ENCODE results near the gene PROCA1. TPM values are rescaled to one million over a fixed set of nuclear protein-coding genes. Genes with fewer than 3 reads are reported as not detected.

The PROCA1 gene
- total RNA-seq, 1 donor from 2014 or later, result 12.5 TPM

DNA sequence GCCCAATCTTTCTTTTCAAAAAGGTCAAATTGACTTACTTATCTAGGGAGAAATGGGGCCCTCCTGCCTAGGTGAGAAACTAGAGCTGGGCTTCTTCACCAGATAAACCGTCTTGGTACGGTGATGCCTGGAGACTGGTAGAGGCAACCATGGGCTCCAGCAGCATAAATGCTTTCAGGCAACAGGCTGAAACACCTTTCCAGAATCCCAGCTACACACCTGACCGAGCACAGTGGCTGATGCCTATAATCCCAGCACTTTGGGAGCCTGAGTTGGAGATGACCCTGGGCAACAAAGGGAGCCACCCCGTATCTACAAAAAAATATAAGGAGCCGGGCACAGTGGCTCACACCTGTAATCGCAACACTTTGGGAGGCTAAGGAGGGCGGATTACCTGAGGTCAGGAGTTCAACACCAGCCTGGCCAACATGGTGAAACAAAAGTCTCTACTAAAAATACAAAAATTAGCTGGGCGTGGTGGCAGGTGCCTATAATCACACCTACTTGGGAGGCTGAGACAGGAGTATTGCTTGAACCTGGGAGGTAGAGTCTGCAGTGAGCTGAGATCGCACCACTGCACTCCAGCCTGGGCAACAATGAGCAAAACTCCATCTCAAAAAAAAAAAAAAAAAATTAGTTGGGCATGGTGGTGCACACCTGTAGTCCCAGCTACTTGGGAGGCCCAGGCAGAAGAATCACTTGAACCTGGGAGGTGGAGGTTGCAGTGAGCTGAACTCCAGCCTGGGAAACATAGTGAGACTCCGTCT, 40.1 kb upstream of the PROCA1 start:
- Mint-ChIP-seq H3K4me1 (peaks cover 17% of the 10 kb centered on the region), H3K9me3 (no peaks in the 10 kb centered on the region), H3K4me3 (no peak overlapping the region), H3K27me3 (ENCODE audit: insufficient read depth, low read depth) (no peaks in the 10 kb centered on the region), H3K27ac (no peak overlapping the region), H3K36me3 (peaks cover 13% of the 10 kb centered on the region)
- H3K4me3 ChIP-seq, result no peak overlapping the region
- no peak overlapping the region for H3K9ac ChIP-seq
- no peaks in the 10 kb centered on the region for H3K9me3 ChIP-seq (ENCODE audit: low read depth)
- H4K20me1 ChIP-seq (ENCODE audit: low read depth), result peaks cover 45% of the 10 kb centered on the region
- peaks cover 7% of the 10 kb centered on the region for H3K36me3 ChIP-seq
- no peak for TF ChIP-seq EZH2phosphoT487 (IDR thresholded peaks at IDR 0.05)
- TF ChIP-seq EZH2 (IDR thresholded peaks at IDR 0.05), result no peak
- TF ChIP-seq, protein P1, sequence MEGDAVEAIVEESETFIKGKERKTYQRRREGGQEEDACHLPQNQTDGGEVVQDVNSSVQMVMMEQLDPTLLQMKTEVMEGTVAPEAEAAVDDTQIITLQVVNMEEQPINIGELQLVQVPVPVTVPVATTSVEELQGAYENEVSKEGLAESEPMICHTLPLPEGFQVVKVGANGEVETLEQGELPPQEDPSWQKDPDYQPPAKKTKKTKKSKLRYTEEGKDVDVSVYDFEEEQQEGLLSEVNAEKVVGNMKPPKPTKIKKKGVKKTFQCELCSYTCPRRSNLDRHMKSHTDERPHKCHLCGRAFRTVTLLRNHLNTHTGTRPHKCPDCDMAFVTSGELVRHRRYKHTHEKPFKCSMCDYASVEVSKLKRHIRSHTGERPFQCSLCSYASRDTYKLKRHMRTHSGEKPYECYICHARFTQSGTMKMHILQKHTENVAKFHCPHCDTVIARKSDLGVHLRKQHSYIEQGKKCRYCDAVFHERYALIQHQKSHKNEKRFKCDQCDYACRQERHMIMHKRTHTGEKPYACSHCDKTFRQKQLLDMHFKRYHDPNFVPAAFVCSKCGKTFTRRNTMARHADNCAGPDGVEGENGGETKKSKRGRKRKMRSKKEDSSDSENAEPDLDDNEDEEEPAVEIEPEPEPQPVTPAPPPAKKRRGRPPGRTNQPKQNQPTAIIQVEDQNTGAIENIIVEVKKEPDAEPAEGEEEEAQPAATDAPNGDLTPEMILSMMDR (IDR thresholded peaks at IDR 0.05), result no peak
- peaks cover 59% of the 10 kb centered on the region for H3F3A ChIP-seq (ENCODE audit: low read depth)
- H3K27ac ChIP-seq, result no peak overlapping the region
- H3K4me2 ChIP-seq, result no peak overlapping the region
- DNase-seq (ENCODE audit: low spot score), result no peak
- peaks cover 28% of the 10 kb centered on the region for H3K79me2 ChIP-seq (ENCODE audit: low read depth)
- H2AFZ ChIP-seq (replicated peaks), result no peak overlapping the region
- H3K27me3 ChIP-seq, result no peaks in the 10 kb centered on the region
- peaks cover 3% of the 10 kb centered on the region for H3K4me1 ChIP-seq

DNA sequence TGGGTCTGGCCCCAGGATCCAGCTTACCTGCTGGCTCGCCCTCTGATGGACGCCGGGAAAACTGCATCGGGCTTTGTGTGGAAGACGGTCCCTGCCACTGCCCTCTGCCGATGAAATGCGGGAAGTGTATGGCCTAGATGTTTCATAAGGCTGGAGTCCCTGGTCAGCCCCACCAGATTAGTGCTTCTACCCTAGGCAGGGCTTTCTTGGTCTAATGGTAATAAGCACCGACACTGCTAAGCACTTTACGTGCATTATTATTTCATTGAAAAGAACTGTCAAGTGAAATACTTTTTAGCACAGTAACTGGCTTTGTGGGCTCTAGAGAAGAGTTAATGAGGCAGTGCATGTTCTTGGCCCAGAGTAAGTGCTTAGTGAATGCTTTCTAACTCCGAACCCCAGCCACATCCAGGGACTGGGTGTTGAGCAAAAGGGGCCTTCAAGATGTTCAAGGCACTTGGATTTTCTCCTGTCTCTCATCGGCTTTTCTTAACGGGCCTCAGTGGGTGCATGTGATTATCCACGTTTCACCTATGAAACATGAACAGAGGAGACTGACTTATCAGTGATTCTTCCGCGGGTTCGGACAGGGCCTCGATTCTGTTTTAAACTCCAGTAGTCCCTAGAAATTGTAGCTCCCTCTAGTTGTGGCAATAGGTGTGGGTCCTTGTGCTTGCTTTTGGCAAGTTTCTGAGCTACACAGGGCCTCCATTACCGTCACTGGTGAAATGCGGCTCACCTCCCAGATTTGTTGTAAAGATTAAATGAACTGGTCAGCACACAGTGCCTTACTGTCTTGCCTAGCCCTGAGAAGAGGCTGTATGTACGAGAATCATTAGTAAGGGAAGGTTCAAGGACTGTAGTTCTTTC, 38.7 kb upstream of the PROCA1 start:
- peaks cover 9% of the 10 kb centered on the region for H3K36me3 Mint-ChIP-seq
- no peak overlapping the region for H3K4me2 ChIP-seq

DNA sequence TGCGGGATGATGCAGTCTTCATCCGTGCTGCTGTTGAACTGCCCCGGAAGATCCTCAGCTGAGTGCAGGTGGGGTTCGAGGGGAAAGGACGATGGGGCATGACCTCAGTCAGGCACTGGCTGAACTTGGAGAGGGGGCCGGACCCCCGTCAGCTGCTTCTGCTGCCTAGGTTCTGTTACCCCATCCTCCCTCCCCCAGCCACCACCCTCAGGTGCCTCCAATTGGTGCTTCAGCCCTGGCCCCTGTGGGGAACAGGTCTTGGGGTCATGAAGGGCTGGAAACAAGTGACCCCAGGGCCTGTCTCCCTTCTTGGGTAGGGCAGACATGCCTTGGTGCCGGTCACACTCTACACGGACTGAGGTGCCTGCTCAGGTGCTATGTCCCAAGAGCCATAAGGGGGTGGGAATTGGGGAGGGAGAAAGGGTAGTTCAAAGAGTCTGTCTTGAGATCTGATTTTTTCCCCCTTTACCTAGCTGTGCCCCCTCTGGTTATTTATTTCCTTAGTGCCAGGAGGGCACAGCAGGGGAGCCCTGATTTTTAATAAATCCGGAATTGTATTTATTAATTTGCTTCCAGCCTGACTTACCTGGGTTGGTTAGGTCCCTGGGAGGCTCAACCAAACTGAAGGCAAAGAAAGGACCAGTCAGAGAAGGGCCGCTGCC, 38.0 kb upstream of the PROCA1 start:
- Histone ChIP-seq H3K27me3 (no peaks in the 10 kb centered on the region), H2AFZ (replicated peaks) (no peak overlapping the region), H3K4me2 (no peak overlapping the region), H3K9ac (no peak overlapping the region), H4K20me1 (ENCODE audit: low read depth) (peaks cover 64% of the 10 kb centered on the region), H3K4me1 (peaks cover 16% of the 10 kb centered on the region), H3F3A (ENCODE audit: low read depth) (peaks cover 81% of the 10 kb centered on the region), H3K36me3 (peaks cover 7% of the 10 kb centered on the region), H3K27ac (no peak overlapping the region), H3K4me3 (no peak overlapping the region), H3K79me2 (ENCODE audit: low read depth) (peaks cover 49% of the 10 kb centered on the region), H3K9me3 (ENCODE audit: low read depth) (no peaks in the 10 kb centered on the region)
- TF ChIP-seq, protein P1 (IDR thresholded peaks at IDR 0.05), result no peak
- no peak for TF ChIP-seq EZH2phosphoT487 (IDR thresholded peaks at IDR 0.05)
- no peak for TF ChIP-seq EZH2 (IDR thresholded peaks at IDR 0.05)
- Mint-ChIP-seq H3K4me3 (no peak overlapping the region), H3K9me3 (no peaks in the 10 kb centered on the region), H3K27ac (no peak overlapping the region), H3K27me3 (ENCODE audit: insufficient read depth, low read depth) (peaks cover 2% of the 10 kb centered on the region), H3K36me3 (peaks cover 9% of the 10 kb centered on the region), H3K4me1 (peaks cover 27% of the 10 kb centered on the region)
- no peak for DNase-seq (ENCODE audit: low spot score)

More for the DNA sequence above, 38.7 kb upstream of the PROCA1 start:
- DNase-seq (ENCODE audit: low spot score), result peak; percentile 96
- Histone ChIP-seq H3K79me2 (ENCODE audit: low read depth) (peaks cover 41% of the 10 kb centered on the region), H4K20me1 (ENCODE audit: low read depth) (peaks cover 57% of the 10 kb centered on the region), H3K9ac (no peak overlapping the region), H3K27me3 (no peaks in the 10 kb centered on the region), H2AFZ (replicated peaks) (no peak overlapping the region), H3K36me3 (peaks cover 7% of the 10 kb centered on the region), H3K4me1 (peaks cover 16% of the 10 kb centered on the region), H3K9me3 (ENCODE audit: low read depth) (no peaks in the 10 kb centered on the region), H3F3A (ENCODE audit: low read depth) (peaks cover 73% of the 10 kb centered on the region), H3K4me3 (no peak overlapping the region), H3K27ac (no peak overlapping the region)
- H3K9me3 Mint-ChIP-seq, result no peaks in the 10 kb centered on the region
- H3K4me3 Mint-ChIP-seq, result no peak overlapping the region
- H3K27me3 Mint-ChIP-seq (ENCODE audit: insufficient read depth, low read depth), result no peaks in the 10 kb centered on the region
- peak overlapping the region; percentile 33 for H3K27ac Mint-ChIP-seq
- H3K4me1 Mint-ChIP-seq, result peaks cover 27% of the 10 kb centered on the region
- TF ChIP-seq, protein P1 (IDR thresholded peaks at IDR 0.05), result peak; percentile 99
- TF ChIP-seq EZH2 (IDR thresholded peaks at IDR 0.05), result no peak
